Measurements from ENCODE around the gene BCORL1. TPM values are rescaled to one million over a fixed set of nuclear protein-coding genes. Genes with fewer than 3 reads are reported as not detected.

The BCORL1 gene
- total and polyA plus RNA-seq, 2 donors (not counting 3 experiments of a cell fraction or from before 2014, with no cell fraction given) = 1.8 to 13.1 TPM

DNA sequence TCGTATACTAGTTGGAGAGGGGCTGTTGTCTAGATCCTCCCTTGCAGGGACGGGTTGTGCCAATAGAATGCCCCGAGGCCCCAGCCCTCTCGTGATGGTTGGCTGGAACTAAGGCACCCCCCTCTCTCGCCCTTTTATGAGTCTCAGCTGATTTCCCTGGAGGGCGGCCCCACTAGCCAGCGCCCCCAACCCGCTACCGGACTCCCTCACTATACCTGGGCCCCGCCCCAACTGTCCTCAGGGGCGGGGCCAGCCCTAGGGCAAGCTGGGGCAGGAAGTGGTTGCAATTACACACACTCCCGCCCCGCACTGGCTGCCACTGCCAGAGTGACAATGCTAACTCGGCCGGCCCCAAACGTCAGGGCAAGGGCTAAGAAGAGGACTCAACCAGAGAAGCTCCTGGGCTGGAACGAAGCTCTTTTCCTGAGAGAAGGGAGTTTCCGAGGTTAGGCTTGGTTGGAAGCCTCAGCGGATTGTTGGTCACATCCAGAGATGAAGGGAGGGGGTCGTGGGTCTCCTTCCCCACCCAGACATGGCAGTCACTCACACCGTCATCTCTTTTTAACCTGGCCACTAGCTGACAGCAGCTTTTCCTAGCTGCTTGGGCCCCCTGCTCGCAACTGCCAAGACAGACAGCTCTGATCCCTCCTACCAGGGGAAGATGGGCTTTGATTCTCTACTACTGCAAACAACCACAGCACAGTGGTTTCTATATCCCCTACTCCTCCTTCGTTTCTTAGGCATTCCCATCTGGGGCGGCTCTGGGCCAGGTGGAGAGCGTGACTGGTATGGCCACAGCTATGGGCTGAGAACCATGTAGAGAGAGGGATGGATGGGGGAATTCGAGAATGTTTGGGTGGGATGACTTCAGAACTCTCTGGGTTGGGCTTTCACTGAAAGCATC lies 21.0 kb upstream of the BCORL1 start:
- Histone ChIP-seq H3K36me3 (ENCODE audit: control insufficient read depth in 2 of 2, extremely low read depth in 1 of 2, insufficient read depth in 2 of 2, low read length in 2 of 2) (no peaks in the 10 kb centered on the region), H3K4me2 (ENCODE audit: insufficient read depth, low read length) (no peak overlapping the region), H3K4me3 (replicated peaks in 1 of 3; ENCODE audit: insufficient read depth in 1 of 3, low read depth in 1 of 3, low read length in 3 of 3) (no peak overlapping the region), H2AFZ (ENCODE audit: low read depth, low read length) (no peak overlapping the region), H3K4me1 (ENCODE audit: control insufficient read depth, extremely low read depth, insufficient read depth, low read length) (peaks cover 9% of the 10 kb centered on the region), H3K9ac (replicated peaks; ENCODE audit: extremely low read depth, insufficient read depth, low read length) (no peak overlapping the region), H3K9me1 (replicated peaks; ENCODE audit: control insufficient read depth, extremely low read depth, insufficient read depth, low read length) (no peaks in the 10 kb centered on the region), H3K79me2 (ENCODE audit: control insufficient read depth, insufficient read depth, low read length) (no peaks in the 10 kb centered on the region), H3K27me3 (ENCODE audit: control insufficient read depth in 2 of 2, insufficient read depth in 2 of 2, low read length in 2 of 2) (no peaks in the 10 kb centered on the region), H3K9me3 (replicated peaks; ENCODE audit: control insufficient read depth, insufficient read depth, low read length) (no peaks in the 10 kb centered on the region), H4K20me1 (replicated peaks; ENCODE audit: control insufficient read depth, extremely low read depth, insufficient read depth, low read length) (no peaks in the 10 kb centered on the region), H3K27ac (ENCODE audit: insufficient read depth, low read depth, low read length) (no peak overlapping the region)
- dilution Hi-C loops (cut with MboI; ENCODE audit: extremely low pct_ligation_motif_present, low sequenced_read_pairs) = no loop called here
- CTCF ChIA-PET = no interaction called here
- no peak for TF ChIP-seq POLR2AphosphoS5 (IDR thresholded peaks at IDR 0.05; ENCODE audit: insufficient read depth, low read depth, low read length)
- TF ChIP-seq, protein P1, sequence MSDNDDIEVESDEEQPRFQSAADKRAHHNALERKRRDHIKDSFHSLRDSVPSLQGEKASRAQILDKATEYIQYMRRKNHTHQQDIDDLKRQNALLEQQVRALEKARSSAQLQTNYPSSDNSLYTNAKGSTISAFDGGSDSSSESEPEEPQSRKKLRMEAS (IDR thresholded peaks at IDR 0.05; ENCODE audit: insufficient read depth, insufficient read length) = no peak
- no peak for TF ChIP-seq GATA2 (IDR thresholded peaks at IDR 0.05; ENCODE audit: insufficient read depth, insufficient read length, low read depth, low read length)
- TF ChIP-seq, protein P2, sequence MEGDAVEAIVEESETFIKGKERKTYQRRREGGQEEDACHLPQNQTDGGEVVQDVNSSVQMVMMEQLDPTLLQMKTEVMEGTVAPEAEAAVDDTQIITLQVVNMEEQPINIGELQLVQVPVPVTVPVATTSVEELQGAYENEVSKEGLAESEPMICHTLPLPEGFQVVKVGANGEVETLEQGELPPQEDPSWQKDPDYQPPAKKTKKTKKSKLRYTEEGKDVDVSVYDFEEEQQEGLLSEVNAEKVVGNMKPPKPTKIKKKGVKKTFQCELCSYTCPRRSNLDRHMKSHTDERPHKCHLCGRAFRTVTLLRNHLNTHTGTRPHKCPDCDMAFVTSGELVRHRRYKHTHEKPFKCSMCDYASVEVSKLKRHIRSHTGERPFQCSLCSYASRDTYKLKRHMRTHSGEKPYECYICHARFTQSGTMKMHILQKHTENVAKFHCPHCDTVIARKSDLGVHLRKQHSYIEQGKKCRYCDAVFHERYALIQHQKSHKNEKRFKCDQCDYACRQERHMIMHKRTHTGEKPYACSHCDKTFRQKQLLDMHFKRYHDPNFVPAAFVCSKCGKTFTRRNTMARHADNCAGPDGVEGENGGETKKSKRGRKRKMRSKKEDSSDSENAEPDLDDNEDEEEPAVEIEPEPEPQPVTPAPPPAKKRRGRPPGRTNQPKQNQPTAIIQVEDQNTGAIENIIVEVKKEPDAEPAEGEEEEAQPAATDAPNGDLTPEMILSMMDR (IDR thresholded peaks at IDR 0.05; ENCODE audit: extremely low read depth in 1 of 2, insufficient read depth in 1 of 2, low read depth in 1 of 2, low read length in 2 of 2) = no peak
- no peak for TF ChIP-seq POLR2A (IDR thresholded peaks at IDR 0.05; ENCODE audit: low read depth, low read length)
- no peak for TF ChIP-seq MYC (IDR thresholded peaks at IDR 0.05; ENCODE audit: low read depth, low read length)
- TF ChIP-seq JUN (IDR thresholded peaks at IDR 0.05; ENCODE audit: borderline replicate concordance, insufficient read depth, insufficient read length, low read depth) = no peak
- TF ChIP-seq EZH2 (IDR thresholded peaks at IDR 0.05; ENCODE audit: borderline replicate concordance, low read depth, low read length, severe bottlenecking) = no peak
- no peak for TF ChIP-seq FOS (IDR thresholded peaks at IDR 0.05; ENCODE audit: borderline replicate concordance, insufficient read depth, low read length)
- POLR2A ChIA-PET = interaction anchor here (0.6 kb wide), 1 partner anchor 17 kb away, joined by 8 read pairs; no protein-coding TSS in a partner anchor
- DNase-seq (ENCODE audit: low read depth, low spot score) (no peak), FAIRE-seq (peak; percentile 55)
- no TSS peak for BruUV-seq (replicated peaks)
- intact Hi-C loops (cut with micrococcal nuclease) = no loop called here

All from endothelial cell of umbilical vein (primary cell).